Left ventricle myocardium inferior (tissue), 1 donor: ENCODE data around the gene CCL22. TPM values are rescaled to one million over a fixed set of nuclear protein-coding genes. Genes with fewer than 3 reads are reported as not detected.

Source experiments
- DNase-seq: peaks from one replicate; pipeline ENCODE4 v3.0.0-alpha.2; 2020
- H3K27ac ChIP-seq: fragments of 200-600 bp; replicated peaks from 2 replicates; pipeline ENCODE4 v1.8.0; 2021
- H3K27me3 ChIP-seq: fragments of 200-600 bp; 2 replicates; pipeline ENCODE4 v1.8.0; 2021; ENCODE audit warnings: low read depth
- H3K36me3 ChIP-seq: fragments of 200-600 bp; 2 replicates; pipeline ENCODE4 v1.8.0; 2021
- H3K4me1 ChIP-seq: fragments of 200-600 bp; 2 replicates; pipeline ENCODE4 v1.8.0; 2021
- H3K4me3 ChIP-seq: fragments of 200-600 bp; 2 replicates; pipeline ENCODE4 v1.8.0; 2021; ENCODE audit warnings: mild to moderate bottlenecking, moderate library complexity
- H3K9me3 ChIP-seq: fragments of 200-600 bp; replicated peaks from 2 replicates; pipeline ENCODE4 v1.8.0; 2021
- intact Hi-C: fragments of 100-400 bp; cut with micrococcal nuclease; formaldehyde crosslinking; loops from one replicate; pipeline ENCODE4 v1.11.0; 2022
- total RNA-seq: library from RNA; stranded (reverse); fragmentation: NEBNext Ultra II Directional; extraction: Animal tissue kit (Norgen Biotek cat#: 25700); gene quantifications from one replicate; pipeline ENCODE4 v1.2.1, GENCODE V29; 2021
- TF ChIP-seq, protein P1 (sequence below): fragments of 200-600 bp; IDR thresholded peaks from 2 replicates; pipeline ENCODE4 v1.8.0; 2021; ENCODE audit warnings: antibody characterized with exemption, mild to moderate bottlenecking, borderline replicate concordance
- donor health status: DM: no; HTN: yes; CAD: no; lungs with severe emphysema.

Gene CCL22
- total RNA-seq, 1 donor from 2014 or later = not detected

DNA sequence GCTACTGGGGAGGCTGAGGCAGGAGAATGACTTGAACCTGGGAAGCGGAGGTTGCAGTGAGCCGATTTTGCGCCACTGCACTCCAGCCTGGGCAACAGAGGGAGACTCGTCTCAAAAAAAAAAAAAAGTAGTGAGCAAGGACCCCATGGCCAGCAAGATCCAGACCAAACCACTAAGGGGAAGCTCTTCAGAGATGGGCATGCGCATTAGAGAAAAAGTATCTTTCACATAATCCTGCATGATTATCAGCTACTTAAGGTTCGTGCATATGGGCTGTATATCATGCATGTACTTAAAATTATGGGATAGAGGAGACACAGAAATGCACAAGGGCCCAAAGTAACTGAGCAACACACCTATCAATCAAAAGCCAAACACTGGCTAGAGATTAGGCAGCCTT is 10.7 kb upstream of the CCL22 start:
- H3K36me3 ChIP-seq = no peaks in the 10 kb centered on the region
- TF ChIP-seq, protein P1, sequence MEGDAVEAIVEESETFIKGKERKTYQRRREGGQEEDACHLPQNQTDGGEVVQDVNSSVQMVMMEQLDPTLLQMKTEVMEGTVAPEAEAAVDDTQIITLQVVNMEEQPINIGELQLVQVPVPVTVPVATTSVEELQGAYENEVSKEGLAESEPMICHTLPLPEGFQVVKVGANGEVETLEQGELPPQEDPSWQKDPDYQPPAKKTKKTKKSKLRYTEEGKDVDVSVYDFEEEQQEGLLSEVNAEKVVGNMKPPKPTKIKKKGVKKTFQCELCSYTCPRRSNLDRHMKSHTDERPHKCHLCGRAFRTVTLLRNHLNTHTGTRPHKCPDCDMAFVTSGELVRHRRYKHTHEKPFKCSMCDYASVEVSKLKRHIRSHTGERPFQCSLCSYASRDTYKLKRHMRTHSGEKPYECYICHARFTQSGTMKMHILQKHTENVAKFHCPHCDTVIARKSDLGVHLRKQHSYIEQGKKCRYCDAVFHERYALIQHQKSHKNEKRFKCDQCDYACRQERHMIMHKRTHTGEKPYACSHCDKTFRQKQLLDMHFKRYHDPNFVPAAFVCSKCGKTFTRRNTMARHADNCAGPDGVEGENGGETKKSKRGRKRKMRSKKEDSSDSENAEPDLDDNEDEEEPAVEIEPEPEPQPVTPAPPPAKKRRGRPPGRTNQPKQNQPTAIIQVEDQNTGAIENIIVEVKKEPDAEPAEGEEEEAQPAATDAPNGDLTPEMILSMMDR = no peak
- peaks cover 7% of the 10 kb centered on the region for H3K9me3 ChIP-seq
- no peak overlapping the region for H3K4me3 ChIP-seq
- H3K4me1 ChIP-seq = no peaks in the 10 kb centered on the region
- intact Hi-C loops = no loop called here
- no peak overlapping the region for H3K27ac ChIP-seq
- DNase-seq = no peak
- peaks cover 10% of the 10 kb centered on the region for H3K27me3 ChIP-seq

DNA sequence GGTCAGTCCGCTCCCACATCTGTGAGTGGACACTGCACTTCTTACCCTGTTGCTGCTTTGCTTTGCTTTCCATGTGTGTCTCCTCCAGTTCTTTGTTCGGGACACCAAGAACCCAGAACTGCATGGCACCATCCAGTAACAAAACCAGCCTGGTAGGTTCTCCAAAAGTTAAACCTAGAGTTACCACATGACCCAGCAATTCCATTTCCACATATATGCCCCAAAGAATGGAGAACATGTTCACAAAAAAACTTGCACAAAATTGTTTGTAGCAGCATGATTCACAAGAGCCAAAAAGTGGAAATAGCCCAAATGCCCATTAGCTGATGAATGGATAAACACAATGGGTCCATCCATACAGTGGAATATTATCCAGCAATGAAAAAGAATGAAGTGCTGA is 10.3 kb upstream of the CCL22 start:
- intact Hi-C loops = no loop called here
- no peak for DNase-seq
- TF ChIP-seq, protein P1 = no peak
- Histone ChIP-seq H3K4me1 (no peaks in the 10 kb centered on the region), H3K4me3 (no peak overlapping the region), H3K27ac (no peak overlapping the region), H3K9me3 (peaks cover 7% of the 10 kb centered on the region), H3K27me3 (peaks cover 10% of the 10 kb centered on the region), H3K36me3 (no peaks in the 10 kb centered on the region)

DNA sequence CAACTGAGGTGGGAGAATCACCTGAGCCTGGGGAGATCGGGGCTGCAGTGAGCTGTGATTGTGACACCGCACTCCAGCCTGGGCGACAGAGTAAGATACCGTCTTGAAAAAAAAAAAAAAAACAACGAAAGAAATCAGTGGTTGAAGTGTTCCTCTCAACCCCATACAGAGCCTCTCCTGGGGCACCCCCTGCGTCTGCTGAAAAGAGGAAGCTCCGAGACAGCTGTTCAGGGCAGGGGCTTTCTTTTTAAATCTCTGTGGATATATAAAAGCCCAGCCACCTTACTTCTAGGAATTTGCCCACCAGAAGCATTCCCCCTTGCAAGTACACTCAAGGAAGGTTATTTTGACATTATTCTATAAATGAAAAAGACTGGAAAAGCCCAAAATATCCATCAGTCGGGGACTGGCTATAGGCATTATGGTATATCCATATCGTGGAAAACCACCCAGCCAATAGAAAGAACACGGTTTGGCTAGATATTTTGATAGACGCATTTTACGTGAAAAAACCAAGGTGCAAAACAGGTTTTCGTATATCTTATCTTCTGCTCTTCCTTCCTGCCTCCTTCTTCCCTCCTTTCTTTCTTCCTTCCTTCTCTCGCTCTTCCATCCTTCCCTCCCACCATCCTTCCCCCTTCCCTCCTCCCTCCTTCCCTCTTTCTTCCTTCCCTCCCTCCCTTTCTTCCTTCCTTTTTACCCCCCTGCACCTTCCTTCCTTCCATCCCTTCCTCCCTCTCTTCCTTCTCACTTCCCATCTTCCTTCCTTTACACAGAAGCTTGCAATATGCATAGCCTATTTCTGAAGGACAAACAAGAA is 9.2 kb upstream of the CCL22 start:
- DNase-seq = no peak
- no peak overlapping the region for H3K4me3 ChIP-seq
- H3K27me3 ChIP-seq = peaks cover 10% of the 10 kb centered on the region
- H3K27ac ChIP-seq = no peak overlapping the region
- TF ChIP-seq, protein P1 = no peak
- peaks cover 7% of the 10 kb centered on the region for H3K9me3 ChIP-seq
- intact Hi-C loops = no loop called here
- H3K36me3 ChIP-seq = no peaks in the 10 kb centered on the region
- no peaks in the 10 kb centered on the region for H3K4me1 ChIP-seq

DNA sequence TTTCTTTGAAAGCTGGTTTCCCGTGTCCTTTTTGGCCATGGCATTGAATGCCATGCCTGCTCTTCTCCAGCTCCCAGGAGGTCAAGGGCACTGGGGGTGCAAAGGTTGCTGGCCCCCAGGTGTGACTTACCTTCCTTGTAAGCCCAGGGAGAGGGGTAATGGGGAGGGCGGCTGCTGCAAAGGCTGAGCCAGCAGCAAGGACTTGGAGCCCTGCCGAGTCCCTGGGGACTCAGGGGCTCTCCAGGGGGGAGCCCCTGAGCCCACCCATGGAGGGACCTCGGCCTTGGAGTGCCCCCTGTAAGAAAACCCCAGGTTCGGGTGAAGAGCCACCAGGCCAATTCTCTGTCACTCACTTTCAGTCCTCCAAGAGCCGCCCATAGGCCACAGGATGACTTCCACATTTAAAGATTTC is 5.9 kb upstream of the CCL22 start:
- H3K9me3 ChIP-seq = no peaks in the 10 kb centered on the region
- intact Hi-C loops = no loop called here
- no peaks in the 10 kb centered on the region for H3K36me3 ChIP-seq
- TF ChIP-seq, protein P1 = no peak
- DNase-seq = no peak
- H3K4me1 ChIP-seq = no peaks in the 10 kb centered on the region
- H3K4me3 ChIP-seq = no peak overlapping the region
- no peak overlapping the region for H3K27ac ChIP-seq
- peaks cover 6% of the 10 kb centered on the region for H3K27me3 ChIP-seq

DNA sequence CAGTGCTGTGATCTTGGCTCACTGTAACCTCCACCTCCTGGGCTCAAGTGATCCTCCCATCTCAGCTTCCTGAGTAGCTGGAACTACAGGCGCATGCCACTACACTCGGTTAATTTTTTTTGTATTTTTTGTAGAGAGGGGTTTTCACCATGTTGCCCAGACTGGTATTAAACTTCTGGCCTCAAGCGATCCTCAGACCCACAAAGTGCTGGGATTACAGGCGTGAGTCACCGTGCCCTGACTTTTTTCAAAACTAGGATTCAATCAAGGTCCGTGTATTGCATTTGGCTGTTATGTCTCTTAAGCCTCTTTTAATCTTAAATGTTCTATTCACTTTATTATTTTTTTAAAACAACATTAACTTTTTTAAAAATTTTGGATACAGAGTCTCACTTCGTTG is 4.3 kb upstream of the CCL22 start:
- Histone ChIP-seq H3K4me1 (no peaks in the 10 kb centered on the region), H3K4me3 (no peak overlapping the region), H3K27ac (no peak overlapping the region), H3K36me3 (no peaks in the 10 kb centered on the region), H3K9me3 (no peaks in the 10 kb centered on the region), H3K27me3 (no peaks in the 10 kb centered on the region)
- TF ChIP-seq, protein P1 = no peak
- no peak for DNase-seq
- intact Hi-C loops = no loop called here
